ENCODE data around the gene DPY19L1. TPM values are rescaled to one million over a fixed set of nuclear protein-coding genes. Genes with fewer than 3 reads are reported as not detected.
"Not testable (repeated sequence)": the region's sequence is repeated elsewhere in the genome, so short reads cannot be mapped to it uniquely, and the experiment has no call there.

Gene DPY19L1
- total RNA-seq, 1 donor from 2014 or later = 10.4 TPM

- no peak for ATAC-seq
Observed at GRCh38 chr7:35032166-35032565, 5.1 kb downstream of the DPY19L1 start.

- peak; percentile 93 for ATAC-seq
Observed at GRCh38 chr7:35030848-35031247, 6.4 kb downstream of the DPY19L1 start.

- ATAC-seq = no peak
Observed at GRCh38 chr7:35029311-35029710, 8.0 kb downstream of the DPY19L1 start.

- no peak for ATAC-seq
Observed at GRCh38 chr7:35026150-35026549, 11.1 kb downstream of the DPY19L1 start.

GRCh38 chr7:35025369-35025870, 11.9 kb downstream of the DPY19L1 start:
- no peak for ATAC-seq

- no peak for ATAC-seq
Observed at GRCh38 chr7:35024298-35024697, 13.0 kb downstream of the DPY19L1 start.

- no peak for ATAC-seq
Observed at GRCh38 chr7:35022725-35023124, 14.6 kb downstream of the DPY19L1 start.

- ATAC-seq = no peak
Observed at GRCh38 chr7:35021445-35021844, 15.8 kb downstream of the DPY19L1 start.

- no peak for ATAC-seq
Observed at GRCh38 chr7:35019801-35020200, 17.5 kb downstream of the DPY19L1 start.

GRCh38 chr7:35019179-35019729, 18.0 kb downstream of the DPY19L1 start:
- no peak for ATAC-seq

- ATAC-seq = no peak
Observed at GRCh38 chr7:35015346-35015859, 21.9 kb downstream of the DPY19L1 start.

GRCh38 chr7:35012160-35012559, 25.1 kb downstream of the DPY19L1 start:
- ATAC-seq = no peak

GRCh38 chr7:35011085-35011484, 26.2 kb downstream of the DPY19L1 start:
- no peak for ATAC-seq

GRCh38 chr7:35007768-35008167, 29.5 kb downstream of the DPY19L1 start:
- no peak for ATAC-seq

- ATAC-seq = no peak
Observed at GRCh38 chr7:35004531-35005095, 32.7 kb downstream of the DPY19L1 start.

GRCh38 chr7:35003679-35004303, 33.5 kb downstream of the DPY19L1 start:
- peak; percentile 99 for ATAC-seq

GRCh38 chr7:35003177-35003650, 34.1 kb downstream of the DPY19L1 start:
- peak; percentile 9 for ATAC-seq

GRCh38 chr7:34998335-34998734, 39.0 kb downstream of the DPY19L1 start:
- ATAC-seq = not testable (repeated sequence)

- peak; percentile 31 for ATAC-seq
Observed at GRCh38 chr7:34996423-34997090, 40.7 kb downstream of the DPY19L1 start.

- ATAC-seq = no peak
Observed at GRCh38 chr7:34995757-34996156, 41.5 kb downstream of the DPY19L1 start.

GRCh38 chr7:34991938-34992840, 45.1 kb downstream of the DPY19L1 start:
- ATAC-seq = no peak

Data from esophagus mucosa (tissue), 1 donor.